Mucosa of rectum (tissue), 2 donors: ENCODE data around the gene C17orf58.
"Not testable (repeated sequence)": the region's sequence is repeated elsewhere in the genome, so short reads cannot be mapped to it uniquely, and the experiment has no call there.

Experiments used
- H3K27ac ChIP-seq, 2 donors: one replicate each; pipeline ENCODE4 v1.7.0; 2013; ENCODE audit warnings: inconsistent platforms in 2 of 2, low read depth in 2 of 2, low read length in 2 of 2
- H3K27me3 ChIP-seq, 2 donors: one replicate each; pipeline ENCODE4 v1.7.0; 2013; ENCODE audit warnings: low read length in 2 of 2; ENCODE audit not compliant: control insufficient read depth in 2 of 2, insufficient read depth in 2 of 2
- H3K36me3 ChIP-seq, 2 donors: one replicate each; pipeline ENCODE4 v1.7.0; 2013; ENCODE audit warnings: low read length in 2 of 2; ENCODE audit not compliant: control insufficient read depth in 2 of 2, insufficient read depth in 2 of 2
- H3K4me1 ChIP-seq, 2 donors: one replicate each; pipeline ENCODE4 v1.7.0; 2013; ENCODE audit warnings: low read length in 2 of 2, mild to moderate bottlenecking in 1 of 2; ENCODE audit not compliant: control insufficient read depth in 2 of 2, insufficient read depth in 2 of 2
- H3K4me3 ChIP-seq, 2 donors: one replicate each; pipeline ENCODE4 v1.7.0; 2013; ENCODE audit warnings: low read length in 2 of 2
- H3K9ac ChIP-seq, 2 donors: one replicate each; pipeline ENCODE4 v1.7.0; 2013; ENCODE audit warnings: low read length in 2 of 2, low read depth in 1 of 2, mild to moderate bottlenecking in 1 of 2
- H3K9me3 ChIP-seq, 2 donors: one replicate each; pipeline ENCODE4 v1.7.0; 2013; ENCODE audit warnings: low read length in 2 of 2; ENCODE audit not compliant: control insufficient read depth in 2 of 2
- donor health status: healthy.
- donor health status: Normal muscosa, but diverticular disease.

Gene C17orf58

GRCh38 chr17:67983383-67983688 is 12.9 kb downstream of the C17orf58 start:
- Histone ChIP-seq H3K36me3 (peaks cover 0 to 2% of the 10 kb centered on the region in 2 donors), H3K27ac (no peak overlapping the region), H3K9ac (no peak overlapping the region), H3K4me3 (no peak overlapping the region), H3K9me3 (no peaks in the 10 kb centered on the region), H3K4me1 (no peaks in the 10 kb centered on the region), H3K27me3 (no peaks in the 10 kb centered on the region)

GRCh38 chr17:67982686-67983382 is 13.4 kb downstream of the C17orf58 start:
- Histone ChIP-seq H3K27ac (no peak overlapping the region), H3K4me1 (no peaks in the 10 kb centered on the region), H3K27me3 (no peaks in the 10 kb centered on the region), H3K36me3 (peaks cover 0 to 2% of the 10 kb centered on the region in 2 donors), H3K4me3 (no peak overlapping the region), H3K9ac (no peak overlapping the region), H3K9me3 (no peaks in the 10 kb centered on the region)

- peaks cover 0 to 3% of the 10 kb centered on the region in 2 donors for H3K36me3 ChIP-seq
- no peaks in the 10 kb centered on the region for H3K9me3 ChIP-seq
- H3K4me1 ChIP-seq, result no peaks in the 10 kb centered on the region
- no peak overlapping the region for H3K4me3 ChIP-seq
- no peak overlapping the region for H3K9ac ChIP-seq
- H3K27me3 ChIP-seq, result no peaks in the 10 kb centered on the region
- H3K27ac ChIP-seq, result no peak overlapping the region
These were observed 14.1 kb downstream of the C17orf58 start for GRCh38 chr17:67982034-67982640.

GRCh38 chr17:67980883-67981282 is 15.4 kb downstream of the C17orf58 start:
- not testable (repeated sequence) for H3K27ac ChIP-seq, H3K36me3 ChIP-seq, H3K4me3 ChIP-seq, H3K27me3 ChIP-seq, H3K4me1 ChIP-seq, H3K9me3 ChIP-seq, H3K9ac ChIP-seq

GRCh38 chr17:67980456-67980855 is 15.8 kb downstream of the C17orf58 start:
- no peak overlapping the region for H3K9ac ChIP-seq
- H3K4me1 ChIP-seq, result no peaks in the 10 kb centered on the region
- H3K36me3 ChIP-seq, result peaks cover 3 to 10% of the 10 kb centered on the region in 2 donors
- no peaks in the 10 kb centered on the region for H3K9me3 ChIP-seq
- H3K27me3 ChIP-seq, result no peaks in the 10 kb centered on the region
- H3K27ac ChIP-seq, result no peak overlapping the region
- H3K4me3 ChIP-seq, result no peak overlapping the region

- not testable (repeated sequence) for H3K4me3 ChIP-seq, H3K9ac ChIP-seq, H3K27me3 ChIP-seq, H3K4me1 ChIP-seq, H3K9me3 ChIP-seq, H3K27ac ChIP-seq
- H3K36me3 ChIP-seq, result peaks cover 11 to 14% of the 10 kb centered on the region in 2 donors
These were observed 20.0 kb downstream of the C17orf58 start for GRCh38 chr17:67976306-67976705.

- H3K4me1 ChIP-seq, result no peaks in the 10 kb centered on the region
- H3K4me3 ChIP-seq, result no peak overlapping the region
- peaks cover 11 to 14% of the 10 kb centered on the region in 2 donors for H3K36me3 ChIP-seq
- H3K9ac ChIP-seq, result no peak overlapping the region
- no peak overlapping the region for H3K27ac ChIP-seq
- no peaks in the 10 kb centered on the region for H3K27me3 ChIP-seq
- H3K9me3 ChIP-seq, result no peaks in the 10 kb centered on the region
These were observed 21.6 kb downstream of the C17orf58 start for GRCh38 chr17:67974598-67975066.

GRCh38 chr17:67974185-67974584 is 22.1 kb downstream of the C17orf58 start:
- no peak overlapping the region for H3K4me3 ChIP-seq
- H3K4me1 ChIP-seq, result no peaks in the 10 kb centered on the region
- no peak overlapping the region for H3K9ac ChIP-seq
- H3K27ac ChIP-seq, result no peak overlapping the region
- H3K27me3 ChIP-seq, result no peaks in the 10 kb centered on the region
- H3K9me3 ChIP-seq, result no peaks in the 10 kb centered on the region
- peaks cover 11 to 14% of the 10 kb centered on the region in 2 donors for H3K36me3 ChIP-seq

GRCh38 chr17:67970783-67971182 is 25.5 kb downstream of the C17orf58 start:
- Histone ChIP-seq H3K9me3 (no peaks in the 10 kb centered on the region), H3K36me3 (peaks cover 17% of the 10 kb centered on the region in 2 donors)

GRCh38 chr17:67963145-67963572 is 33.1 kb downstream of the C17orf58 start:
- not testable (repeated sequence) for H3K4me1 ChIP-seq, H3K4me3 ChIP-seq, H3K27me3 ChIP-seq, H3K9me3 ChIP-seq, H3K9ac ChIP-seq
- Histone ChIP-seq H3K27ac (peak overlapping the region in 1 of 2 donors; percentile 37), H3K36me3 (peaks cover 21 to 32% of the 10 kb centered on the region in 2 donors)

More at GRCh38 chr17:67970783-67971182, 25.5 kb downstream of the C17orf58 start:
- Histone ChIP-seq H3K27me3 (no peaks in the 10 kb centered on the region), H3K4me3 (no peak overlapping the region), H3K4me1 (no peaks in the 10 kb centered on the region), H3K9ac (no peak overlapping the region), H3K27ac (no peak overlapping the region)
